Astrocyte of the spinal cord (primary cell): ENCODE data around the gene TNS1.

Experiments used
- DNase-seq: peaks from one replicate; pipeline ENCODE4 v3.0.0; 2011; ENCODE audit warnings: low read depth, low spot score
- H3K4me3 ChIP-seq: 2 replicates; pipeline ENCODE4 v1.5.1; 2011; ENCODE audit warnings: low read depth, mild to moderate bottlenecking, low read length, moderate library complexity
- CTCF ChIP-seq: IDR thresholded peaks from 2 replicates; pipeline ENCODE4 v1.5.1; 2012; ENCODE audit warnings: low read depth, mild to moderate bottlenecking, low read length, inconsistent platforms
- in situ Hi-C: cut with HindIII; loops from 2 replicates; pipeline ENCODE4 v1.10.0; 2017; ENCODE audit warnings: low sequenced_read_pairs

The TNS1 gene

DNA sequence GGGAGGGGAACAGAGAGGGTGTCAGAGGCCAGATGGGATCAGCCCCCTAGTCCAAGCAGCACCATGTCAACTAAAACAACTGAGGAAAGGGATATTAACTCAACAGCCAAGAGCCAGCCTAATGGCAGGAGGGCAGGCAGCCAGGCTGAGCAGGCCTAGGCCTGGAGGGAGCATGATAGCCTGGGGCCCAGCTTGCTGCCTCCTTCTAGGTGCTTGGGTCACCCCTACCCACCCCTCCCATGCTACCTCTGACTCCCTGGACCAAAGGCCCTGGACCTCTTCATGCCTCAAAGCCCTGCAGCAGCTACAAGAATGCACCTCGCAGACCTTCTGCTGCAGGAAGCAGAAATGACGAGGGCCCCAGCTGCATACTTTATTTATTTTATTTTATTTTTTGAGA, 22.1 kb upstream of the TNS1 start:
- no peak overlapping the region for H3K4me3 ChIP-seq
- in situ Hi-C loops = no loop called here
- DNase-seq = no peak
- TF ChIP-seq CTCF = no peak

- in situ Hi-C loops = no loop called here
- H3K4me3 ChIP-seq = no peak overlapping the region
- TF ChIP-seq CTCF = no peak
- DNase-seq = no peak
Observed at GRCh38 chr2:218024336-218024735, 21.5 kb upstream of the TNS1 start.

DNA sequence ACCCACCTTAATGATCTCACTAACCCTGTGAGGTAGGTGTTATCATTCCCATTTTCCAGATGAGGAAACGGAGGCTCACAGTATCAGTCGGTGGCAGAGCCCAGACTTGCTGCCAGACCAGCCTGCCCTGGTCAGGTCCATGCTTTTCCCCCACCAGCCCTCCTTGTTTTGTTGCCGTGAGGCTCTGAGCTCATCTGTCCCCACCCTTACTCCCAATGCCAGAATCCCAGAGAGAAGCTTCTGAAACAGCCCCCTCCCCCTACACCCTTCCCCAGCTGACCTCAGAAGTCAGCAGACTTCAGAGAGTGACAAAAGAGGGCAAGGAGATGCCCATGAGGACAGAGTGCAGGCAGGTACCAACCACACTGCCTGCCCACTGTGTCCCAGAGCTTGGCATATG, 20.8 kb upstream of the TNS1 start:
- no peak for DNase-seq
- TF ChIP-seq CTCF = no peak
- in situ Hi-C loops = no loop called here
- H3K4me3 ChIP-seq = no peak overlapping the region

GRCh38 chr2:218022851-218023530, 20.2 kb upstream of the TNS1 start:
- no peak for DNase-seq
- in situ Hi-C loops = no loop called here
- H3K4me3 ChIP-seq = no peak overlapping the region
- TF ChIP-seq CTCF = no peak

DNA sequence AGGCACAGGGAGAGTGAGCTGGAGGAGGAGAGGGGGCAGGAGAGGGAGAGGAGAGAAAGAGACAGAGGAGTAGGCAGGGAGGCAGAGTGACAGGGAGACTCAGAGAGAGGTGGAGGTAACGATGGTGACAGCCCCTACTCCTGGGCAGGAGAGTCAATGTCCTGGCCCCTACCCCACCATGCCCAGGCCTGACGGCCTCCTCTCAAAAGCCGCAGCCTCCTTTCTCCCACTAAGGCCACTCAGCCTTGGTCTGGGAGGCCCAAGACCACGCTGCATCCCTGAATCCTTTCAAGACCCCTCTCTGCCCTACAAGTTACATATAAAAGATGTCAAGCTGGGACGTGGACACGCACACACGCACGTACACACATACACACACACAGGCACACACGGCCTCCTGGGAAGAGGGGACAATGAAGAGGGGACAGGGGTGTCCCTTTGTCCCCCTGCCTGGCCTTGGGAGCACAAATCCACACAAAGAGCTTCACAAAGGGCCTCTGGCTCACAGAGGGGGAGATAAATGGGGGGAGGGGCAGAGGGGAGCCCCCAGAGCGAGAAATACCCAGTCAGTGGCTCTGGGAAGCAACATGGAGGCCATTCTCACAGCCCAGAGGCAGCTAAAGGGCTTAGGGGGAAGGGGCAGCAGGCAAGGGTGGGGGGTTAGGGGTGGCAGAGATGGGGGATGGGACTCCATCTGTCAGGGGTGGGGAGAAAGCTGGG, 19.5 kb upstream of the TNS1 start:
- TF ChIP-seq CTCF = no peak
- DNase-seq = no peak
- in situ Hi-C loops = no loop called here
- no peak overlapping the region for H3K4me3 ChIP-seq

DNA sequence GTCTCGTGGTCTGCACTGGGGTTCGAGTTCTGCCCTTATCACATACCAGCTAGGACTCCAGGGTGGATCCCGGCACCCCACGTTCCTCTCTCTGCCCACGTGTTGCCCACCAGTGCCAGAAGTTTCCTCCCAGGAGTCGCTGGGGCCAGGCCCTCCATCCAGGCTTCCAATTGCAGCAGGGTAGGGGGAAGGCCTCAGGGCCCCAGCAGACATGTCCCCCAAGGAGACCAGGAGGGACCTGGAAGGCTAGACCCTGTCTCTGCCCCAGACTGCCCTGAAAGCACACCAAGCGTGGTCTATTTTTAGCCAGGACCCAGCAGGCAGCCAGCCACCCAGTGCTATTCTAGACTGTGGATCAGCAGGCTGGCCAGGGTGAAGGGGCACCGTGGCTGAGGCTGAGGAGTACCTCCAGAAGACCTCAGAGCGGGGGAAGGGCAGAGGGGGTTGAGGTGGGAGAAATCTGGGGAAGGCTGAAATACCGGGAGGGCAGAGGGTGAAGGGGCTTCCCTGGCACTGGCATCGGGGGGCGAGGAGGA, 18.8 kb upstream of the TNS1 start:
- in situ Hi-C loops = no loop called here
- no peak for DNase-seq

More for the DNA sequence above, 18.8 kb upstream of the TNS1 start:
- no peak for TF ChIP-seq CTCF
- H3K4me3 ChIP-seq = no peak overlapping the region
